ENCODE results near the gene HLCS. TPM values are rescaled to one million over a fixed set of nuclear protein-coding genes. Genes with fewer than 3 reads are reported as not detected.

HLCS gene
- total RNA-seq, 1 donor from 2014 or later = 25.0 TPM

DNA sequence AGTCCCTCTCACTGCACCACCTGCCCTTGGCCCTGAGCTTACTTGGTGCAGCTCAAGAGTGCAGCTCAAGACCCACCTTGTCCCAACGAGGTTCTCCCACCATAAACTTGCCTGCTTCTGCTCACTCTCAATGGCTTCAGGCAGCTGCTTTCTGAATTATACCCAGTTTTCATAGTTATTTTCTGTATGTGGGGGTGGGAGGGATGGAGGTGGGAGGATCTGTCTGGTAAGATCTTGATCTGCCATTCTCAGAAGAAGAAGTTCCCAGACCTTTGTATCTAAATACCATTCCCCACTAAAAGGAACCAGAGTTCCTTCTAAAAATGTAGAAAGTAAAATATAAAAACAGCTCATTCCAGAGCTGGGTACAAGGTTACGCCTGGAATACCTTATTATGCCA, 156.0 kb downstream of the HLCS start:
- no peak overlapping the region for H3K27ac Mint-ChIP-seq
- H3K9me3 Mint-ChIP-seq = peaks cover 8% of the 10 kb centered on the region
- peaks cover 3% of the 10 kb centered on the region for H3K36me3 Mint-ChIP-seq
- H3K4me1 Mint-ChIP-seq = peaks cover 24% of the 10 kb centered on the region
- peaks cover 11% of the 10 kb centered on the region for H3K27me3 Mint-ChIP-seq (ENCODE audit: insufficient read depth, low read depth)
- Histone ChIP-seq H3K27me3 (no peaks in the 10 kb centered on the region), H3K79me2 (ENCODE audit: low read depth) (no peaks in the 10 kb centered on the region), H2AFZ (replicated peaks) (no peak overlapping the region), H4K20me1 (ENCODE audit: low read depth) (no peaks in the 10 kb centered on the region), H3K4me1 (peaks cover 5% of the 10 kb centered on the region), H3K36me3 (no peaks in the 10 kb centered on the region), H3K4me3 (no peak overlapping the region), H3K27ac (no peak overlapping the region), H3K4me2 (no peak overlapping the region), H3F3A (ENCODE audit: low read depth) (no peaks in the 10 kb centered on the region), H3K9ac (no peak overlapping the region), H3K9me3 (ENCODE audit: low read depth) (no peaks in the 10 kb centered on the region)
- TF ChIP-seq, protein P1, sequence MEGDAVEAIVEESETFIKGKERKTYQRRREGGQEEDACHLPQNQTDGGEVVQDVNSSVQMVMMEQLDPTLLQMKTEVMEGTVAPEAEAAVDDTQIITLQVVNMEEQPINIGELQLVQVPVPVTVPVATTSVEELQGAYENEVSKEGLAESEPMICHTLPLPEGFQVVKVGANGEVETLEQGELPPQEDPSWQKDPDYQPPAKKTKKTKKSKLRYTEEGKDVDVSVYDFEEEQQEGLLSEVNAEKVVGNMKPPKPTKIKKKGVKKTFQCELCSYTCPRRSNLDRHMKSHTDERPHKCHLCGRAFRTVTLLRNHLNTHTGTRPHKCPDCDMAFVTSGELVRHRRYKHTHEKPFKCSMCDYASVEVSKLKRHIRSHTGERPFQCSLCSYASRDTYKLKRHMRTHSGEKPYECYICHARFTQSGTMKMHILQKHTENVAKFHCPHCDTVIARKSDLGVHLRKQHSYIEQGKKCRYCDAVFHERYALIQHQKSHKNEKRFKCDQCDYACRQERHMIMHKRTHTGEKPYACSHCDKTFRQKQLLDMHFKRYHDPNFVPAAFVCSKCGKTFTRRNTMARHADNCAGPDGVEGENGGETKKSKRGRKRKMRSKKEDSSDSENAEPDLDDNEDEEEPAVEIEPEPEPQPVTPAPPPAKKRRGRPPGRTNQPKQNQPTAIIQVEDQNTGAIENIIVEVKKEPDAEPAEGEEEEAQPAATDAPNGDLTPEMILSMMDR (IDR thresholded peaks at IDR 0.05) = no peak
- no peak for TF ChIP-seq EZH2 (IDR thresholded peaks at IDR 0.05)
- TF ChIP-seq EZH2phosphoT487 (IDR thresholded peaks at IDR 0.05) = no peak
- no peak for DNase-seq (ENCODE audit: low spot score)
- no peak overlapping the region for H3K4me3 Mint-ChIP-seq

DNA sequence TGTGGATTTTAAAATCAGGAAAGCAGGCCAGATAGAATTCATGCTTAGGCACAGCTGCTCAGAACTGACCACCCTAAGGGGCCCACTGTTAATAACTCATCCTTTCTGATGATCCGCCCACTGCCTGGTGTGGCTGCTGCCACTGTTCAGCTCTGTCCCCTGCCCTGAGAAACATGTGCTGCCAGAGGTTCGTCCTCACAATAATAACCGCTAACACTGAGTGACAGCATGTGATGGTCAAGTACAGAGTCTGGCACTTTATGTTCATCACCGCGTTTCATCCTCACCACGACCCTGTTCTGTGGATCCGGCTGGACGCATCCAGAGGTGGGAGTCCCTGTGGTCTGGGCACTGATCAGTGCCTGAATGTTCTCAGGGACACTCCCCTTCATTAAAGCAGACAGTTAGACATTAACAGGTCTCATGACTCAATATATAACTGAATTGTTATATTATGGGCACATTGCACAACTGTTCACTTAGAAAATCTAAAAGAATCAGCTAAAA, 159.0 kb downstream of the HLCS start:
- Mint-ChIP-seq H3K27ac (peak overlapping the region; percentile 44), H3K4me3 (no peak overlapping the region), H3K27me3 (ENCODE audit: insufficient read depth, low read depth) (peaks cover 7% of the 10 kb centered on the region), H3K4me1 (peaks cover 23% of the 10 kb centered on the region), H3K36me3 (peaks cover 3% of the 10 kb centered on the region), H3K9me3 (peaks cover 9% of the 10 kb centered on the region)
- Histone ChIP-seq H3K4me2 (no peak overlapping the region), H3K27me3 (no peaks in the 10 kb centered on the region), H3K9me3 (ENCODE audit: low read depth) (no peaks in the 10 kb centered on the region), H3K36me3 (no peaks in the 10 kb centered on the region), H3K27ac (no peak overlapping the region), H3K79me2 (ENCODE audit: low read depth) (no peaks in the 10 kb centered on the region), H3K4me3 (no peak overlapping the region), H3K4me1 (peaks cover 12% of the 10 kb centered on the region), H2AFZ (replicated peaks) (no peak overlapping the region), H4K20me1 (ENCODE audit: low read depth) (no peaks in the 10 kb centered on the region), H3F3A (ENCODE audit: low read depth) (no peaks in the 10 kb centered on the region), H3K9ac (no peak overlapping the region)
- no peak for DNase-seq (ENCODE audit: low spot score)
- TF ChIP-seq EZH2 (IDR thresholded peaks at IDR 0.05) (no peak), EZH2phosphoT487 (IDR thresholded peaks at IDR 0.05) (no peak)
- TF ChIP-seq, protein P1 (IDR thresholded peaks at IDR 0.05) = no peak

DNA sequence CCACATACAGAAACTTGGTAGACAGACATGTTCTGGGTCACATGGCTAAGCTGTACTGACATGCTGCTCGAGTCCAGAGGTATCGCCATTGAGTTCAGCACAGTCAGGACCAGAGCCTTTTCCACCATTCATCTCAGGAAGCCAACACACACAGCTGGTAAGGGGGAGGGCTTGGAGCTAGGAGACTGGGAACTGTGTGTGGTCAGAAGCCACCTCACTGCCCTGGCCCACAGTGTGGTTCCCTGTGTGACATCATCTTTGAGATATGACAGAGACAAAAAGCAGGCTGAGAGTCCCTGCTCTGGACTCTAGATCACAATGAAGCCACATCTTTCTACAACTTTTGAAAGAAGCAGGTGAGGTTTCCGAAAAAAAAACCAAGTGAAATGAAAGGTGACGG, 160.4 kb downstream of the HLCS start:
- Histone ChIP-seq H3K27ac (no peak overlapping the region), H3K9ac (no peak overlapping the region), H2AFZ (replicated peaks) (no peak overlapping the region), H3K27me3 (no peaks in the 10 kb centered on the region), H4K20me1 (ENCODE audit: low read depth) (no peaks in the 10 kb centered on the region), H3F3A (ENCODE audit: low read depth) (no peaks in the 10 kb centered on the region), H3K4me1 (peaks cover 12% of the 10 kb centered on the region), H3K4me2 (no peak overlapping the region), H3K4me3 (no peak overlapping the region), H3K9me3 (ENCODE audit: low read depth) (no peaks in the 10 kb centered on the region), H3K36me3 (no peaks in the 10 kb centered on the region), H3K79me2 (ENCODE audit: low read depth) (no peaks in the 10 kb centered on the region)
- Mint-ChIP-seq H3K27me3 (ENCODE audit: insufficient read depth, low read depth) (peaks cover 7% of the 10 kb centered on the region), H3K4me1 (peaks cover 23% of the 10 kb centered on the region), H3K9me3 (peaks cover 9% of the 10 kb centered on the region), H3K27ac (peak overlapping the region; percentile 10), H3K36me3 (peaks cover 3% of the 10 kb centered on the region), H3K4me3 (no peak overlapping the region)
- DNase-seq (ENCODE audit: low spot score) = no peak
- TF ChIP-seq EZH2 (IDR thresholded peaks at IDR 0.05) (no peak), EZH2phosphoT487 (IDR thresholded peaks at IDR 0.05) (no peak)
- TF ChIP-seq, protein P1 (IDR thresholded peaks at IDR 0.05) = no peak
